Ramos (cell line): ENCODE measurements around the gene RPL15.

Experiments used
- in situ Hi-C: fragments of 300-500 bp; cut with MboI; formaldehyde crosslinking; loops from one replicate; pipeline ENCODE4 v1.14.3; 2022; ENCODE audit warnings: low sequenced_read_pairs; ENCODE audit not compliant: unreplicated experiment

Gene RPL15

GRCh38 chr3:23954144-23954543 is 37.2 kb downstream of the RPL15 start:
- in situ Hi-C loops, result no loop called here

GRCh38 chr3:23956701-23957100 is 39.8 kb downstream of the RPL15 start:
- in situ Hi-C loops, result no loop called here

- in situ Hi-C loops, result no loop called here
These were observed 42.4 kb downstream of the RPL15 start for GRCh38 chr3:23959135-23959900.

GRCh38 chr3:23960649-23961048 is 43.7 kb downstream of the RPL15 start:
- in situ Hi-C loops, result no loop called here

GRCh38 chr3:23961066-23961465 is 44.1 kb downstream of the RPL15 start:
- in situ Hi-C loops, result no loop called here

GRCh38 chr3:23961913-23962312 is 45.0 kb downstream of the RPL15 start:
- in situ Hi-C loops, result no loop called here

GRCh38 chr3:23964537-23965235 is 47.8 kb downstream of the RPL15 start:
- in situ Hi-C loops, result no loop called here

GRCh38 chr3:23966328-23966727 is 49.4 kb downstream of the RPL15 start:
- in situ Hi-C loops, result no loop called here

- in situ Hi-C loops, result no loop called here
These were observed 51.7 kb downstream of the RPL15 start for GRCh38 chr3:23968463-23969184.

- in situ Hi-C loops, result no loop called here
These were observed 52.5 kb downstream of the RPL15 start for GRCh38 chr3:23969393-23969792.
